Transverse colon (tissue), 4 donors: ENCODE data around the gene PSAT1.

Experiments
- CTCF ChIP-seq, 5 experiments: fragments of 200-600 bp in 3 of 5; fragments of 450-650 bp in 2 of 5; sonication (generic) in 3 of 5; IDR thresholded peaks; 1 replicate in 2 of 5; 2 replicates in 3 of 5; pipeline ENCODE4 v1.5.1; 2016 to 2017; ENCODE audit warnings: antibody characterized with exemption in 5 of 5, inconsistent platforms in 3 of 5, mild to moderate bottlenecking in 2 of 5, moderate library complexity in 1 of 5
- EP300 ChIP-seq: sonication (generic); formaldehyde crosslinking; IDR thresholded peaks from one replicate; pipeline ENCODE4 v1.6.1; 2017; ENCODE audit warnings: antibody characterized with exemption, low read depth
- POLR2A ChIP-seq: fragments of 450-650 bp; IDR thresholded peaks from one replicate; pipeline ENCODE4 v1.6.1; 2016; ENCODE audit warnings: antibody characterized with exemption, mild to moderate bottlenecking, moderate library complexity
- POLR2AphosphoS5 ChIP-seq, 3 donors: sonication (generic); formaldehyde crosslinking; IDR thresholded peaks; one replicate each; pipeline ENCODE4 v1.6.1; 2016; ENCODE audit warnings: antibody characterized with exemption in 3 of 3

- no peak for TF ChIP-seq CTCF (IDR thresholded peaks at IDR 0.05)
- TF ChIP-seq POLR2AphosphoS5 (IDR thresholded peaks at IDR 0.05) = no peak
- TF ChIP-seq EP300 = no peak
- no peak for TF ChIP-seq POLR2A
Measured at GRCh38 chr9:78321505-78321904, 24.6 kb downstream of the PSAT1 start.
